K562 (cell line): ENCODE data around the gene C1QTNF5. TPM values are rescaled to one million over a fixed set of nuclear protein-coding genes. Genes with fewer than 3 reads are reported as not detected.

Experiments used
- ATAC-seq: fragments of 200-7000 bp; cut with Tn5 transposase; 3 replicates; pipeline ENCODE4 v1.9.1; 2020; ENCODE audit warnings: moderate library complexity
- BruUV-seq: library from RNA; stranded (reverse); fragments of 400-500 nt; replicated peaks from 2 replicates; lab custom pipeline; 2021; lab: Mats Ljungman, UMichigan
- CTCF ChIA-PET: fragments of 300-600 bp; formaldehyde crosslinking; extraction: SDS; loops from one replicate; lab custom pipeline; 2021; ENCODE audit warnings: low intra/inter-chr PET ratio; lab: Yijun Ruan, JAX
- POLR2A ChIA-PET: fragments of 300-600, 350-650 bp; sonication (Branson Sonifier 250); formaldehyde crosslinking; extraction: SDS; loops from one replicate; lab custom pipeline; 2021; ENCODE audit warnings: antibody characterized with exemption, inconsistent platforms; lab: Yijun Ruan, JAX
- DNase-seq, 4 experiments: peaks; one replicate each; pipeline versions ENCODE4 v3.0.0 to v3.0.0-alpha.2; 2011 to 2018; ENCODE audit warnings: low spot score in 3 of 4, mixed read lengths in 3 of 4; ENCODE audit errors: extremely low read depth in 1 of 4
- FAIRE-seq: peaks from 2 replicates; lab custom pipeline; 2011; peaks lifted over from hg19 to GRCh38; lab: Jason Lieb, UNC
- H2AFZ ChIP-seq: 2 replicates; pipeline ENCODE4 v1.6.0; 2011; ENCODE audit warnings: low read depth, low read length, control low read depth, inconsistent platforms
- H3K27ac ChIP-seq: fragments of 200-600 bp; 3 replicates; pipeline ENCODE4 v1.8.0; 2011; ENCODE audit warnings: low read depth, mild to moderate bottlenecking, control low read depth, inconsistent platforms, low read length, moderate library complexity, mixed read lengths; ENCODE audit errors: extremely low read depth
- H3K27me3 ChIP-seq, 2 experiments: fragments of 300-600 bp in 1 of 2; 2 replicates in 1 of 2; 3 replicates in 1 of 2; pipeline versions ENCODE4 v1.6.0 to v1.8.0; 2011; ENCODE audit warnings: inconsistent platforms in 2 of 2, low read length in 2 of 2, mild to moderate bottlenecking in 1 of 2, mixed read lengths in 1 of 2, moderate library complexity in 1 of 2; ENCODE audit not compliant: control insufficient read depth in 2 of 2, insufficient read depth in 2 of 2
- H3K36me3 ChIP-seq: fragments of 300-600 bp; 3 replicates; pipeline ENCODE4 v1.8.0; 2011; ENCODE audit warnings: mild to moderate bottlenecking, low read length, inconsistent platforms; ENCODE audit not compliant: control insufficient read depth, insufficient read depth
- H3K4me1 ChIP-seq, 2 experiments: fragments of 200-600 bp in 1 of 2; replicated peaks in 1 of 2; 2 replicates in 1 of 2; 3 replicates in 1 of 2; pipeline versions ENCODE4 v1.5.1 to v1.8.0; 2011; ENCODE audit warnings: inconsistent platforms in 2 of 2, low read length in 2 of 2, mild to moderate bottlenecking in 1 of 2, mixed read lengths in 1 of 2, moderate library complexity in 1 of 2; ENCODE audit not compliant: control insufficient read depth in 2 of 2, insufficient read depth in 2 of 2
- H3K4me2 ChIP-seq: 2 replicates; pipeline ENCODE4 v1.6.1; 2011; ENCODE audit warnings: low read length, control low read depth, inconsistent platforms, mixed read lengths; ENCODE audit not compliant: insufficient read depth
- H3K4me3 ChIP-seq: fragments of 200-600 bp; sonication (generic), shearing (Covaris generic); 2 replicates; pipeline ENCODE4 v1.5.1; 2016; ENCODE audit warnings: control low read depth, inconsistent platforms
- H3K79me2 ChIP-seq: fragments of 200-600 bp; 3 replicates; pipeline ENCODE4 v1.8.0; 2011; ENCODE audit warnings: low read length, inconsistent platforms; ENCODE audit not compliant: control insufficient read depth, insufficient read depth
- H3K9ac ChIP-seq, 2 experiments: 2 replicates each; pipeline versions ENCODE4 v1.6.0 to v1.6.1; 2011; ENCODE audit warnings: low read depth in 2 of 2, low read length in 2 of 2, control low read depth in 1 of 2, inconsistent platforms in 1 of 2, mild to moderate bottlenecking in 1 of 2, mixed read lengths in 1 of 2; ENCODE audit not compliant: insufficient read depth in 1 of 2
- H3K9me1 ChIP-seq: one replicate; pipeline ENCODE4 v1.6.0; 2011; ENCODE audit warnings: inconsistent platforms, mild to moderate bottlenecking, low read length, moderate library complexity; ENCODE audit not compliant: control insufficient read depth, insufficient read depth
- H3K9me3 ChIP-seq: replicated peaks from 2 replicates; pipeline ENCODE4 v1.5.1; 2011; ENCODE audit warnings: low read depth, low read length, inconsistent platforms; ENCODE audit not compliant: control insufficient read depth, insufficient read depth
- H4K20me1 ChIP-seq: replicated peaks from 2 replicates; pipeline ENCODE4 v1.6.1; 2011; ENCODE audit warnings: low read length, inconsistent platforms, mixed read lengths; ENCODE audit not compliant: control insufficient read depth, insufficient read depth
- NFATC3 ChIP-seq: fragments of 450-650 bp; IDR thresholded peaks from 2 replicates; pipeline ENCODE4 v1.6.1; 2017; ENCODE audit warnings: mild to moderate bottlenecking
- RAD21 ChIP-seq, 2 experiments: fragments of 250-450 bp in 1 of 2; fragments of 450-650 bp in 1 of 2; sonication (Bioruptor Pico) in 1 of 2; formaldehyde crosslinking in 1 of 2; IDR thresholded peaks in 1 of 2; conservative IDR thresholded peaks in 1 of 2; 2 replicates each; pipeline versions ENCODE4 v1.4.0 to v1.8.0; 2020 to 2022; ENCODE audit warnings: mild to moderate bottlenecking in 2 of 2, moderate library complexity in 1 of 2
- ZNF121 ChIP-seq: sonication (generic); formaldehyde crosslinking; conservative IDR thresholded peaks from 2 replicates; pipeline ENCODE4 v1.8.0; 2022; ENCODE audit warnings: missing genetic modification reagents
- WGBS: fragments of 100-300 bp; shearing (Covaris generic); methylation state at CpG from one replicate; pipeline ENCODE4 v1.1.6; 2016; ENCODE audit warnings: low coverage, mixed read lengths; ENCODE audit not compliant: insufficient coverage; ENCODE audit errors: missing lambda C conversion rate; 5-methylcytosine and 5-hydroxymethylcytosine counted together
- in situ Hi-C: fragments of 300-500 bp; cut with MboI; formaldehyde crosslinking; loops from 4 replicates; pipeline ENCODE4 v1.15.0; 2018; ENCODE audit warnings: inconsistent platforms, mixed read lengths
- intact Hi-C: fragments of 100-400 bp; cut with micrococcal nuclease; formaldehyde crosslinking; loops from 2 replicates; pipeline ENCODE4 v1.14.2; 2022
- polyA plus RNA-seq, 8 experiments: library from polyadenylated mRNA; depleted of rRNA in 4 of 8; stranded (reverse) in 5 of 8; unstranded in 3 of 8; fragments of >200 nt; fragmentation: Nextera tagmentation in 2 of 8; fragmentation: Illumina TruSeq in 1 of 8; extraction: Ambion mirVana in 2 of 8; extraction: Trizol in 1 of 8; gene quantifications; 2 replicates each; pipeline versions ENCODE4 v1.2.1 to v1.2.3, GENCODE V29; 2011 to 2014; ENCODE audit warnings: inconsistent platforms in 1 of 8, missing spikeins in 1 of 8
- total RNA-seq, 7 experiments: library from RNA; depleted of rRNA in 6 of 7; stranded (reverse); fragments of >200 nt in 6 of 7; fragmentation: Illumina TruSeq in 2 of 7; extraction: Trizol in 2 of 7; gene quantifications; 2 replicates each; pipeline versions ENCODE4 v1.2.1 to v1.2.3, GENCODE V29; 2011 to 2021; ENCODE audit warnings: low replicate concordance in 1 of 7
- TF ChIP-seq, protein P1 (sequence below), 3 experiments: IDR thresholded peaks in 2 of 3; conservative IDR thresholded peaks in 1 of 3; 2 replicates each; pipeline ENCODE4 v1.5.1; 2011 to 2012; ENCODE audit warnings: low read length in 3 of 3, mild to moderate bottlenecking in 3 of 3, control low read depth in 2 of 3, improper control_type of control experiment in 1 of 3, inconsistent platforms in 1 of 3, low read depth in 1 of 3, mixed read lengths in 1 of 3, moderate library complexity in 1 of 3; ENCODE audit not compliant: insufficient read depth in 2 of 3

Gene C1QTNF5
- total and polyA plus RNA-seq, 9 of the 15 experiments (the other 6 are each of a cell fraction or from before 2014, with no cell fraction given): 0.07 to 0.76 (median 0.24) TPM; not detected in 1

DNA sequence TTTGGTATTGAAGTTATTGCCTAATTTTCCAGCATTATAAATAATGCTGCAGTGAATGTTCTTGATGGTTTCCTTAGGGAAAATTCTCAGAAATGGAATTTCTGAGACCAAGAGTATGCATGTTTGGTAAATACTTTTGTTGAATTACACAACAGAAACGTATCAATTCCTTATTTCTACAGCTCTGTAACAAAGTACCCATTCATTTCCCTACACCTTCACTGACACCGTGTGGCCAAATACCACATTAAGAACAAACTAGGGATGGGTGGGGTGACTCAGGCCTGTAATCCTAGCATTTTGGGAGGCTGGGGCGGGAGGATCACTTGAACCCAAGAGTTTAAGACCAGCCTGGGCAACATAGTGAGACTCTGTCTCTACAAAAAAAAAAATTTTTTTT lies 45.5 kb downstream of the C1QTNF5 start:
- no peaks in the 10 kb centered on the region for H3K79me2 ChIP-seq
- peaks cover 7% of the 10 kb centered on the region for H3K9me3 ChIP-seq
- H2AFZ ChIP-seq: no peak overlapping the region
- peaks cover 43% of the 10 kb centered on the region; the same call in 2 of the 3 replicates for H3K36me3 ChIP-seq
- FAIRE-seq (no peak), ATAC-seq (peak; percentile 74), DNase-seq (peak in 1 of 4 experiments; percentile 27)
- intact Hi-C loops: no loop called here
- ChIA-PET CTCF (interaction anchor here (1.0 kb wide), 1 partner anchor 99 kb away, joined by 3 read pairs; no protein-coding TSS in a partner anchor), POLR2A (no interaction called here)
- H3K9me1 ChIP-seq: no peaks in the 10 kb centered on the region
- TF ChIP-seq, protein P1, sequence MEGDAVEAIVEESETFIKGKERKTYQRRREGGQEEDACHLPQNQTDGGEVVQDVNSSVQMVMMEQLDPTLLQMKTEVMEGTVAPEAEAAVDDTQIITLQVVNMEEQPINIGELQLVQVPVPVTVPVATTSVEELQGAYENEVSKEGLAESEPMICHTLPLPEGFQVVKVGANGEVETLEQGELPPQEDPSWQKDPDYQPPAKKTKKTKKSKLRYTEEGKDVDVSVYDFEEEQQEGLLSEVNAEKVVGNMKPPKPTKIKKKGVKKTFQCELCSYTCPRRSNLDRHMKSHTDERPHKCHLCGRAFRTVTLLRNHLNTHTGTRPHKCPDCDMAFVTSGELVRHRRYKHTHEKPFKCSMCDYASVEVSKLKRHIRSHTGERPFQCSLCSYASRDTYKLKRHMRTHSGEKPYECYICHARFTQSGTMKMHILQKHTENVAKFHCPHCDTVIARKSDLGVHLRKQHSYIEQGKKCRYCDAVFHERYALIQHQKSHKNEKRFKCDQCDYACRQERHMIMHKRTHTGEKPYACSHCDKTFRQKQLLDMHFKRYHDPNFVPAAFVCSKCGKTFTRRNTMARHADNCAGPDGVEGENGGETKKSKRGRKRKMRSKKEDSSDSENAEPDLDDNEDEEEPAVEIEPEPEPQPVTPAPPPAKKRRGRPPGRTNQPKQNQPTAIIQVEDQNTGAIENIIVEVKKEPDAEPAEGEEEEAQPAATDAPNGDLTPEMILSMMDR (IDR thresholded peaks at IDR 0.05 in 2 of 3, conservative IDR thresholded peaks at IDR 0.05 in 1 of 3; ENCODE audit: insufficient read depth in 2 of 3, low read depth in 1 of 3, low read length in 3 of 3): peak in 1 of 3 experiments; percentile 29; a peak in 2 of 6 replicates
- peak in 1 of 2 experiments; percentile 45; a peak in 2 of 4 replicates for TF ChIP-seq RAD21 (CRISPR knock-in tag; conservative IDR thresholded peaks at IDR 0.05 in 1 of 2, IDR thresholded peaks at IDR 0.05 in 1 of 2)
- TF ChIP-seq NFATC3: no peak
- peak; percentile 58; the same call in 1 of the 2 replicates for TF ChIP-seq ZNF121 (CRISPR knock-in tag)
- H4K20me1 ChIP-seq: no peaks in the 10 kb centered on the region
- 40% methylated on average over 3 of the region's 3 CpGs for WGBS
- no TSS peak for BruUV-seq
- in situ Hi-C loops: no loop called here
- no peak overlapping the region for H3K9ac ChIP-seq
- no peaks in the 10 kb centered on the region for H3K27me3 ChIP-seq
- H3K4me2 ChIP-seq: no peak overlapping the region
- no peak overlapping the region for H3K4me3 ChIP-seq
- H3K4me1 ChIP-seq: no peaks in the 10 kb centered on the region
- no peak overlapping the region for H3K27ac ChIP-seq
